Inferior parietal cortex (tissue), 1 donor: ENCODE data around the gene ABAT.

Experiments used
- DNase-seq: peaks from one replicate; pipeline ENCODE4 v3.0.0-alpha.2; 2016; ENCODE audit errors: extremely low spot score

ABAT gene

DNA sequence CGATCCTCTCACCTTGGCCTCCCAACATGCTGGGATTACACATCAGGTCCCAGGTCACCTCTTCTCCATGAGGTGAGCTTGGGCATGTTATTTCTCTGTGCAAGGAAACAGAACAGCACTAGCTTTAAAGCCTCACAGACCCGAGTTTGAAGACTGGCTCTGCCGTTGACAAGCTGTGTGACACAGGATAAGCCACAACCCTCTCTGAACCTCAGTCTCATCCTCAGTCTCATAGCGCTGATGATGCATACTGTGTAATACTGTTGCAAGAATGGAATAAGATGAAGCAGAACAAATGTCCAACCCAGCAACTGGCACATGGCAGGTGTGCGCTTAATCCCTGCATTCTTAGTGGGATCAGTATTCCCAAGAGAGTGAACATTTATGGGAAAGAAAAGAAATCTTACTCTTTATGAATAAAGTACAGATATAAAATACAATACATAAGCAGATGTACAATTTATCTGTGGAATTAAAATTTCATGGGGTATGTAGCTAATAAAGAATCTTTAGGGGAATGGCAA is 43.5 kb downstream of the ABAT start:
- no peak for DNase-seq

DNA sequence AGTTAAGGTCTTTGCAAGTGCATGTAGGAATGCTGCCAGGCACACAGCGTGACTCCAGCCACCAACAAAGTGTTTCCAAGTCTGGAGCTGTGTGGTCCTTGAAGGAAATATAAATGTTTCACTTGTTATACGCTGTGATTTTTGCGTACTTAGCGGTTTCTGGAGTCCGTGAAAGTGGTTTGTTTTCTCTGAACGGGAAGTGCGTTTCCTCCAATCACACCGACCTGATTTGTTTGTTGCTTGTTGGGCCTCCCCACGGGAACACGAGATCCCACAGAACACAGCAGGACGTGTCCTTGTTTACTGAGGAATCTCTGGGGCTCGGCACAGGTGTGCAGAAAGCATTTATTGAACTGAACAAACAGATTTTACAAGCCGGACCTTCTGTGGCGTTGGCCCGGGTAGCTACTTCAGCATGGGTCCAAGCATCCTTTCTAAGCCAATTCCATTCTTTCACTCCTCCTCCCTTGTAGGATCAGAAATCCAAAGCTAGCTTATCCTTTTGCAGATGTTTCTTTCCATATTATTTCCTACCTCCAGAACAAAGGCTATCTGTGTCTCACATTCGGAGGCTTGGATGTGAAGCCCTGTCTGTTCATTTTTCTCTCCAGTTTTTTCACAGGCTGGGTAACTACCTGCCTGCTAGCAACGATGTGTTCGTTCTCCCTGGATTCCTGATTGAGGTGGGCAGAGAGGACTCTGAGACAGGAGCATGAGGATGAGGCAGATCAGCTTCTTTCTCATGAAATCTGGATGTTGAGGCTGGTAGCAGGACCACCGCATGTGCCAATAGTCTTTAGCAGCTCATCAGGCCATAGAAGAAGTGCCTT is 44.6 kb downstream of the ABAT start:
- no peak for DNase-seq

DNA sequence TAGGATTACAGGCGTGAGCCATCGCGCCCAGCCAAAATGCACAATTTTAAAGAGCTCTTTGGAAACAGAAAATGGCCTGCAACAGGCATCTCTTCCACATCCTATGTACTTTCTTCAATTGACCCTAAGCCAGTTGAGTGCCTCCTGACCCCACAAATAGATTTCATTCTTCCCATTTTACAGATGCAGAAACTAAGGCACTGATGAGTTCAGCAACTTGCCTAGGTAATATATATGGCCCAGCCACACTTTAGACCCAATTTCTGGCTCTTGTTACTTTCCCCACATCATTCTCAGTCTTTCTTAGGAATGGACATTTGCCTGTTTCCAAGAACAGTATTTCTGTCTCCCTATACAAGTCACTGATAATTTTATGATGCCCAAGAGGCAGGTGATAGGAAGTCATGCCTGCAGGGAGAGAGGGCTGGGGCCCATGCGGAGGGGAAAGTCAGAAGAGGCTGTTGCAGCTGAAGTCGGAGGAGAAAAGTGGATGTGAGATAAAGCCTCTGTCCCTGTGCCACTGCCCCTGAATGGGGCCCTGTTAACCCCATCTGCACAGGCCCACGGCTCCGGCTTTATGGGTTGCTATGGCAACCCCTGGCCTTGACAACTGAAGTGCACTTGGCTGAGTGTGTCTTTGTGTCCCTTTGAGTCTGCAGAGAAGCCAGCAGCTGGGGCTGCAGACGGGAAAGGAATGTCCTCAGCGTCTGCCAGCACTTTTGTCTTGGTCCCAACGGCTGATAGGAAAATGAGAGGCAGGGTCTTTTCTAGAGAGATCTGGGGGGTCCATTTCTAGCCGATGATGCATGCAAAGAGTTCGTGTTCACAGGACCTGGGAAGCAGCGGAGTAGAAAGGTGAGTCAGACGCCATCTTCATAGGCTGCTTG is 45.9 kb downstream of the ABAT start:
- no peak for DNase-seq

DNA sequence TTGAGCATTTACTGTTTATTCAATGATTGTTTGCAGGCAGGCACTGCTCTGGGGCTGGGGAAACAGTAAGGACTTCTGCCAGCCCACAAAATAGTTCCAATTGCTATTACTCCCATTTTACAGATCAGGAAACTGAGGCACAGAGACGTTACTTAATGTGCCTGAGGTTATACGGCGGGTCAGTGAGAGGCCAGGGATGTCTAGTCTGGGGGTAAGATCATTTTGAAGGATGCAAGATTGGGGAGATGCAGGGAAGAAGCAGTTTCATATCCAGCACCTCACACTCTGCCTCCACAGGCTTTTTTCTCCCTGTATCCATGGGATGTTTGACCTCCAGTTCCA is 46.5 kb downstream of the ABAT start:
- no peak for DNase-seq

DNA sequence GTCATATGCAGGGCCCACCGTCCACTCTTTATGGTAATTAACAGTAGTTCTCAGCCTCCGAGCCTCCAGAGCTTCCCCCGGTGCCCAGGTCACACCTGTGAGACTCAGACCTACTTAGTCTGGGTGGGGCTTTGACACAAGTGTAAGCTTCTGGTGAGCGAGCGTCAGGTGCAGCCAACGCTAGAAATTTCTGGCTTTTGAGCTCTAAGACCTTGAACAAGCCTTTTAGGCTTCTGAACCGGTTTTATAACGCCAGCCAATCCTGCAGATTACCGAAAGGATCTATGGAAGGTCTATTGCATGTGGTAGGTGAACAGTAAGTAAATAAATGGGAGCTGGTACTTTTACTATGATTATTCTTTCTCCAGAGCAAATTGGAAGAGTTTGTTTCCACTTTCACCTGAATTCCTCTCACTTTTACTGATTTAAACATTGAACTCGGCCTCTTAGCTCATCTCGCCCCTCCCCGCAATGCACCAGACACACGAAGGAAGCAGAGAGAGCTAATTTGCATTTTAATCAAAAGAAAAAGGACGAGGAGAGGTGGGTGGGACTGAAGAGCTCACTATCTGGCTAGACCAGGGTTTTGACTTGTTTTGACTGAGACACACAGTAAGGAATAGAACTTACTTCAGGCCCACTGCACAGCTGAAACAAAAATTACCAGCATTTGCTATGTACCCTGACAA is 47.1 kb downstream of the ABAT start:
- DNase-seq = no peak

DNA sequence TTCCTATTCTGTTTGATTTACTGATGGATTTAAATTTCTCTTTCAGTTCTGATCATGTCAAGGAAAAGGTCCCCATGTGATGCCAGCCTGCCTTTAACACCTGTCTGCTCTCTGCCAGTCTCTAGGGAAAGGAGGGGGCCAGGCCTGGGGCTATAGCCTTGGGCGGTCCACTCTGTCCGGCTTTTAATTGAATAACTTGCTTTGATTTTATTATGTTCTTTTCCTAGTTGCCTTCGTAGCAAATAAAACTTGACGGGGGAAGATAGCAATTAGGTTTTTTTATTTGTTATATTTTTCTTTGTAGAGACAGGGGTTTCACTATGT is 47.6 kb downstream of the ABAT start:
- DNase-seq = no peak

DNA sequence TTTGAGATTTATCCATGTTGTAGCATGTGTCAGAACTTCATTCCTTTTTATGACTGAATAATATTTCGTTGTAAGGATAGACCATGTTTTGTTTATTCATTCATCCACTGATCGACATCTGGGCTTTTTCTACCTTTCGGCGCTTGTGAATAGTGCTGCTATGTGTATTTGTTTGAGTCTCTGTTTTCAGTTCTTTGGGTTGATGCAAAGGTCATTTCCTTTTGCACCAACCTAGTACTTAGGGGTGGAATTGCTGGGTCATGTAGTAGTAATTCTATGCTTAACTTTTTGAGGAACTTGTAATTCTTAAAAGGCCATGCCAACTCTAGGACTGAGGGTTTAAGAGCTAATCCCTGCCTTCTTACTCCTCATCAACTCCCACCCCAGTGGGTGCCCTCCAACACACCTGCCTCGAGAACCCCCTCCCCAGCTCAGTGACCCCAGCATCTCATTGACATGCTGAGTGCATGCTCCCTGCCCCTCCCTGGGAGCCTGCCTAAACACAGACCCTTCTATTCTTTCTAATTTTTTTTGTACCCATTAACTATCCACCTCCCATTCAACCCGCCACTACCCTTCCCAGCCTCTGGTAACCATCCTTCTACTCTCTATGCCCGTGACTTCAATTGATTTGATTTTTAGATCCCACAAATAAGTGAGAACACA is 51.2 kb downstream of the ABAT start:
- DNase-seq = no peak

DNA sequence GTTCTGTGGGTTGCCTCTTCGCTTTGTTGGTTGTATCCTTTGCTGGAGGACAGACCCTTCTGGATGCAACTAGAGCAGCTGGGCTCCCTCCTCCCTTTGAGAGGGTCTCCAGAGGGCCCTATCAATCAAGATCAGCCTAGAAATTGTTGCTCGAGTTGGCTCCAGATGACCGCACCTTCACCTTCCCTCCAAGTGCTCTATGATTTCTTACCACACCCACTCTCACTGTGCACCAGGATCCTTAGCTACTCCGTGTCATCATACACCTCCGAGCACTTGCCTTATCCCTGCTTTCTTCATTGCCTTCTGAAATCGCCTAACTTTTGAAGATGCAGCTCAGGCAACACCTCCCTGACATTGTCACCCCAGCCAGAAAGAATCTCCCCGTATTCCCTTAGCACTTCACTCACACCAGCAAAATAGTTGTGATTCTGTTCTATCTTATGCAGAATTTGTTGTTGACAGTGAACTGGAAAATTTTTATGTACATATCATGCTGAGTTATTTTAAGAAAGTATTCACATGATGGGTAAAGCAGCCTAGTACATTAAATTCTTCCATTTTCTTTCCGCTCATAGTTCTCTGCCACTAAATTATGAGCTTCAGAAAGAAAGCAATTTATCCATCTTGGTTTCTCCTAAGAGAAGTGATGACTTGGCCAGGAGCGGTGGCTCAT is 52.9 kb downstream of the ABAT start:
- no peak for DNase-seq

DNA sequence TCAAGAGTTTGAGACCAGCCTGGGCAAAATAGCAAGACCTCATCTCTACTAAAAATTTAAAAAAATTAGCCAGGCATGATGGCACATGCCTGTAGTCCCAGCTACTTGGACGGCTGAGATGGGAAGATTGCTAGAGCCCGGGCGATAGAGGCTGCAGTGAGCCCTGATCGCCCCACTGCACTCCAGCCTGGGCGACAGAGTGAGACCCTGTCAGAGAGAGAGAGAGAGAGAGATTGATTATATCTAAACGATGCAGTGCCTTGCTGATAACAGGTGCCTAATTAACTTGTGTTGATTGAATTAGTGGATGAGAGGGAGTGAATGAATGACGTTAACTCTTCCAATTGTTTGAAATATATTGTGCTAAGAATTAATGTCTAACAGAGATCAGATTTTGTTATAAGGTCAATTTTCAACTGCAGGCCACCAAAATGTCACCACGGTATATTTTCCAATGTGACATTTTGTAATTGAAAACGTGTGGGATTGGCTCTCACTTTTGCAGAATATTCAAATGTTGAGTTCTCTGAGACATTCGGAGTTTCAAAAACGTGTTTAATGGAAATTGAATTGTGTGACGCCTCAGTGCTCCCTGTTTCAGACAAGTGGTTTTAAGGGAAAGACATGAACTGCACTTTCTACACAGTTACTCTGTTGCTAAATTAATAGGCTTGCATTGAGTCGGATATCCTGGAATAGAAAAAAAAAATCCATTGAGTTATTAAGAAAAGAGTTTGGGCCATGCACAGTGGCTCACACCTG is 53.6 kb downstream of the ABAT start:
- DNase-seq = no peak

DNA sequence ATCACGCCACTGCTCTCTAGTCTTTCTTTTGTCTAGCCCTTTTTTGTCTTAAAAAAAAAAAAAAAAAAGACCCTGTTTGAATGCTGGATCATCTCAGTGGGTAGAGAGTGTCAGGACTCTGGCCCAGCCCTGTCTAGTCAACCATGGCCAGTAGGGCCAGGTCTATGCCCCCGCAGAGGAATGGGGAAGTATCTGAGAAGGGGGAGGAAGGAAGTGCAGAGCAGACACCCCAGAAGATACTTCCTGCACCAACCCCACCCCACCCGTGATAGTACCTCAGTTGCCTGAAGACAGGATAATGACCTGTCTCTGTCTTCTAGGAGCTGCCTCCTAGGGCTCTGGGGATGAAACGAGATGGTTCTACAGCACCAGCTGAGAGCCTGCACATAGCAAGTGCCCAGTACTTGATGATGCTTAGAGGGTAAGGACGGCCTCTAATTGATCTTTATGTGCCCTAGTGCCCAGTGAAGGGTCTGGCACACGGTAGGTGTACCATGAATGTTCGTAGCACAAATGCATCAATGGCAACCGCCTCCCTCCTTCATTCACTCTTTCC is 55.4 kb downstream of the ABAT start:
- no peak for DNase-seq

DNA sequence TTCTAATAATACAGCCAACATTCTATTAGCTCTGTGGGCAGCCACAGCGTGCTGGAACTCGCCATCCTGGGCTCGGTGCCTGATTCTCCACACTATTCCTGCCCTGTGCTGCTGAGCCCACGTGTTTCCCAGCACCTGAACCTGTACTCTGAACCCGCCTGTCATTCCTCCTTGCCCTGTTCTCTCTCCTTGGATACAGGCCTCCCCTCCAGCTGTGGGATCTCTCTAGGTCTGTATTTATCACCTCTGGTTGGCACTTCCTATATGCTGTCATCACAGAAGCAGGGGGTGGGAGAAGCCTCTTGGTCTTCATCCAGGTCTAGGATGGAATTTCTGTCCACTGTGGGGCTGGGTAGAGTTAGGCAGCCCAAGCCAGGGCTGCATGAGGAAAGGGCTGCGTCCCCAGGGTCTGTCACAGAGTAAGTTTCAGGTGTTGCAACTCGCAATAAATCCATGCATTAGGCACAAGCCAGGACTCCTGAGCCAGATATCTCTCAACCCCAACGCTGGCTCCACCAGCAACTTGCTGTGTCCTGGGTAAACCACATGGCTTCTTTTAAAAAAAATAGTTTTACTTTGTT is 56.0 kb downstream of the ABAT start:
- no peak for DNase-seq

DNA sequence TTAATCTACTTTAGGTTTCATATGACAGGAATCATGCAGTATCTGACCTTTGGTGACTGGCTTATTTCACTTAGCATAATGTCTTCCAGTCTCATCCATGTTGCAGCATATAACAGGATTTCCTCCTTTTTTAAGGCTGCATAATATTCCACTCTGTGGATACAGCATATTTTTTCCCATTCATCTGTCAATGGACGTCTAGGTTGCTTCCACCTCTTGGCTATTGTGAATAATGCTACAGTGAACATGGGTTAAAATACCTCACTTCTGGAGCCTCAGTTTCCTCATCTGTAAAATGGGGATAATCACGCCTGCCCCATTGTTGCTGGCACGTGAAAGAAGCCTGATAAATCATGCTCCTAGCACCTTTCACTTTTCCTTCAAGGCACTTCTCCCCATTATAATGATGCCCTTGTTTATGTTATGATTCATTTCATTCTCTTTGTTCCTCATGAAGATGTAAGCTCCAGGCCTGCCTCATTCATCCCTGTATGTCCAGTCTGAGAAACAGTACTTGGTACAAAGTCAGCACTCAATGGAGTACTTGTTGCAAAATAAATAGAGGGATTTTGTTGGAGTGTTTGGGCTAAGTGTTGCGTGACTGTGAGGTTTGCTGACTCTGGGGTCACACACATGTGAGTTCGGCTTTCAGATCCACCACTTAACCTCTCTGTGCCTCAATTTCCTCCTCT is 59.6 kb downstream of the ABAT start:
- no peak for DNase-seq

DNA sequence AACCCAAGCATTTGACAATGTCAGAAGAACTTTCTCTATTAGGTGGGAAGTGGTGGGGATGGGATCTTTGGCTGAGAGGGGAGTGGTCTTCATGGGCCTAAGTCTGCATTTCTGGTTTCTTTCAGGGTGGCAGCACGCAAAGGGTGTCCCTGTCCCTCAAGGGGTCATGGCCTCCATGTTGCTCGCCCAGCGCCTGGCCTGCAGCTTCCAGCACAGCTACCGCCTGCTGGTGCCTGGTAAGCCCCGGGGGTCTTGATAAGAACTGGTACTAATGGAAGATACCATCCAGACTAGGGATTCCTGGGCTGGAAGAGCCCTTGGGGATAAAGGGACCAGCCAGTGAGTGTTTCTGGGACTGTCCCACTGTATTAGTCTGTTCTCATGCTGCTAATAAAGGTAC is 61.2 kb downstream of the ABAT start:
- DNase-seq = no peak

DNA sequence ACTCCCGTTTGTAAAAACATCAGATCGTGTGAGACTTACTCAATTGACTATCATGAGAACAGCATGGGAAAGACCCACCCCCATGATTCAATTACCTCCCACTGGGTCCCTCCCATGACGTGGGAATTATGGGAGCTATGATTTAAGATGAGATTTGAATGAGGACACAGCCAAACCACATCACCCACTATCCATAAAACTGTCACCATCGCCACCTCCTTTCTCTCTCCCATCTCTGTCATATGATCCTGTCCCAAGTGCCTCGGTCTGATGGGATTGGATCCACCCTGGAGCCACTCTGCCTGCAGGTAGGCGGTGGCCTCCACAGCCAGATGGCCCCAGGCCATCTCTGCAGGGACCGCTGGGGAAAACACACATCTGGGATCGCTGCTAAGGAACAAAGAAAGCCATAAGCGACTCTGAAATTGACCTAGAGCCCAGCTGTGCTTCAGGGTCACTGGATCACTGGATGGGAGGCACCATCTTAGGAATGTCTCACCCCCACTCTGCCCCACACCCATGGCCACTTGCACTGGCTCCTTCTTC is 61.8 kb downstream of the ABAT start:
- DNase-seq = no peak

DNA sequence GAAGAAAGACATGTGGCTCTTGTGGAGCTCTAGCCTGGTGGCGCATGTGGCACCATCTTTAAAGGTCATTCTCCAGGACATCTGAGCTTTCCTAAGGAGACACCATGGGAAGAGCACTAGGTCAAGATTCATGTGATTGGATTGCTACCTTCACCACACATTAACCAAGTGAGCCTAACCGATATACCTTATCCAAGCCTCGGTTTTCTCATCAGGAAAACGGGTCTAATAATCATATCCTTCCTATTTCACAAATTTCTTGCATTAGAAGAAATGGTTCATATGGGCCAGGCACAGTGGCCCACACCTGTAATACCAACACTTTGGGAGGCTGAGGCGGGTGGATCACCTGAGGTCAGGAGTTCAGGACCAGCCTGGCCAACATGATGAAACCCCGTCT is 64.7 kb downstream of the ABAT start:
- DNase-seq = no peak

DNA sequence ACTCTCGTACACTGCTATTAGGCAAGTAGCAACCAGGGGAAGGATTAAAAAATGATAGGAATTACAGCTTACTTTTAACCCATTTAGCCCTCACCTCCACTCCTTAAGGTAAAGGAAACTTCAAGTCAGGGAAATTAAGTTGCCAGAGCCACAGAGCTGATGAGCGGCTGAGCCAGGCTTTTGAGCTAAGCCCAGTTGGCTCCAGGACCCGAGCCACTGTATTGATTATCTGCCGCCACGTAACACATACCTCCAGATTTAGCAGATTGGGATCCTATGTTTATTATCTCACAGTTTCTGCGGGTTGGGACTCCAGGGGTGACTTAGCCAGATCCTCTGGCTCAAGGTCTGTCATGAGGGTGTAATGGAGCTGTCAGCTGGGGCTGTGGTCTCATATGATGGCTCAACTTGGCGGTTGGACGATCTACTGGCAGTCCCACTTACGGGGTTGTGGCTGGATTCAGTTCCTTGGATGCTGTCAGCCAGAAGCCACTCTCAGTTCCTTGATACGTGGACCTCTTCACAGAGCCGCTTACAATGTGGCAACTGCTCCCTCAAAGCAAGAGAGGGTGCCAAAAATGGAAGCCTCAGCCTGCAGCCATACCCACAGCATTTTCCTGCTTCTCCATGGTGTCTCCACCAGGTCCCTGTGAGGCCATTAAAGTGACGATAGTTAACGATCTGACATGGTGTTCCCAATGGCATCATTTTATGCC is 65.7 kb downstream of the ABAT start:
- DNase-seq = no peak

DNA sequence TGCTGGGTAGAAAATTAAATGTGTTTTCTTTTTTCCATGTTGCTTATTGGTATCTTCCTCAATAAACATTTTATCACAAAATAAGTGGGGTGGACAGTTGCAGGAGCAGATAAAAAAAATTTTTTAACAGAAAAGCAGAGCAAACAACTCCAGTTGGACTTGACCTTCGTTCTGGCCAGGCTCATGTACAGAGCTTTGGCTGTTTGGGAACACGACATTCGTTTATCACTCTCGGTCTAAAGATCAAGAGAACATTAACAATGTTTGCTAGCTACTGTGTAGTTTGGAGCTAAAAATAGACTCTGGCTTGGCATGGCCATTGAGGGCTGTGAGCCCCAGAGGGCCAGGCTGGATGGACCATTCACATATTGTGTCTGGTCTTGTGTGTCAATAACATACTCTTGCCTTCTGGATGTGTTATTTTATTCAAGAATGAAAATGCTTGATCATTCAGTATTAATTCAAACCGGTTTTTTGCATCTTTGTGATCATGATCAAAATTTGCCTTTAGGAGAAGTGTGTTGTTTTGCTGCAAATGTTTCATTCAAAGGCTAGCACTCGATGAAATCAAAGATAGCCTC is 66.4 kb downstream of the ABAT start:
- DNase-seq = no peak

DNA sequence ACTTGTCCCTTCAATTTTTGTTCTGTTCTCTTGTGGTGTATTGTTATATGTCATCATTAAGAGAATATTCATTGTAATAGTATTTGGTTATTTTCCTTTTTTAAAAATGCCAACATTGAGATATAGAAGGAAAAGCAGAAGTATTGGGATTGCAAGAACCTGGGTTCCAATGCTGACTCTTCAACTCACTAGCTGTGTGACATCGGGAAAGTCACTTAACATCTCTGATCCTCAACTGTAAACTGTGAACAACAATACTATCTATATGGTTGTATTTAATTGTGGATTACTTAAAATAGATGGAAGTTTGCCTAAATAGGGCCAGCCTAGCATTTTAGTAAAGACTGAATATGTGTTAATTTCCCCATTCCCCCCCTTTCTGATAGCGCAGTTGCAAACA is 67.2 kb downstream of the ABAT start:
- DNase-seq = no peak
